ENCODE measurements around the gene SLC22A2. TPM values are rescaled to one million over a fixed set of nuclear protein-coding genes. Genes with fewer than 3 reads are reported as not detected.

The SLC22A2 gene
- total RNA-seq, 2 experiments from 2014 or later: not detected

DNA sequence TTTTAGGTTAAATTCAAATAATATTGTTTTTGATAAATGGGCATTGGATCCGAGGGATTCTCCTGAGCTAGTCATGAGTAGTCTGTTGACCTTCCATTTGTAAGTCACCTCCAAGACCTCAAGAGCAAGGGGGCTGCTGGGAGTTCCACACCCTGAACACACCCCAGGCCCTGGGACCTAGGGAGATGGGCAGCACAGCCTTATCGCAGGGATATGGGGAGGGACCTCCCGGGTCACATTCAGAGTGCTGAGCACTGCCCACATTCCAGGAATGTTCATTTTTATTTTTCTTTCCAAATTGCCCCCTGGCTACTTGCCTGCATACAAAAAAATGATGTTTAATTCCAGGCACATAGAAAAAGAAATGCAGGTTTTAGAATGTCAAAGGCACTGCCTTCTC, 55.5 kb downstream of the SLC22A2 start:
- Mint-ChIP-seq H3K36me3 (no peaks in the 10 kb centered on the region), H3K4me3 (no peak overlapping the region), H3K4me1 (no peaks in the 10 kb centered on the region), H3K27ac (no peak overlapping the region), H3K9me3 (ENCODE audit: low read depth) (no peaks in the 10 kb centered on the region), H3K27me3 (no peaks in the 10 kb centered on the region)
- no peak for DNase-seq
- no peak for ATAC-seq
- CTCF ChIA-PET: no interaction called here

DNA sequence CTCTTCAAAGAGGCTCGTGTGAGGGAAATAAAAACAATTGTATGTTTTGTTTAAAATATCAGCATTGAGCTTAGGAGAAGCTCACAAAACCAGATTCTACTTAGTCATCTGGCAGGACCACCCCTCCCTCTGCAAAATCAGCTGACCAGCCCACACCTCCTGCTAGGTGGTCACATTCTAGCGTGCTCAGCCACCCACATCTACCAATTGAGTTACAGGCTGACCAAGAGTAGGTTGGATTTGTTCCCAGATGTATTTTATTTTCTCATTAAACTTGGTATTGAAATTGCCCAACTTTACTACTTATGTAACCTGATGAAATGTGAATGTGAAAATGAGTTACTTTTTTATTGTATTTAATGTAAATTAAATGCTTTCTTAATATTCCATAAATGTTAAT, 56.2 kb downstream of the SLC22A2 start:
- Mint-ChIP-seq H3K36me3 (no peaks in the 10 kb centered on the region), H3K4me1 (no peaks in the 10 kb centered on the region), H3K27ac (no peak overlapping the region), H3K4me3 (no peak overlapping the region), H3K27me3 (no peaks in the 10 kb centered on the region), H3K9me3 (ENCODE audit: low read depth) (no peaks in the 10 kb centered on the region)
- CTCF ChIA-PET: no interaction called here
- ATAC-seq (no peak), DNase-seq (no peak)

DNA sequence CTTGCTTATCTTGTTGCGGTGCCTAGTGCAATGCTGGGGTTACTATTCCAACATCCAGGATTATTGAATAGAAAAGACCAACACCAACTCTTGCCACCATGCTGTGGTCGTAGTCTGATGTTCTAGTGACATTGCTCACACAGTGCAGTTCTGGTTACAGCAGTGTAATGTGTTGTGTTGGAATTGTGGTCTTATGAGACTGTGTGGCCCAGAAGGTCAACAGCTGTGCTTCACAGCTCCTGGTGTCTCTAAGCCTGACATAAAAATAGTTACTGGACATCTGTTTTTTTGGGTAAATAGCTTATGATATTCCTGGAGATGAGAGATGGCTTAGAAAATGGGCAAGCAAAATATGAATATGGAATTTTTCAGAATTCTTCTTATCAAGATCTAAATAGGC, 57.6 kb downstream of the SLC22A2 start:
- H3K27me3 Mint-ChIP-seq: peaks cover 2% of the 10 kb centered on the region
- ATAC-seq (no peak), DNase-seq (no peak)
- no peaks in the 10 kb centered on the region for H3K36me3 Mint-ChIP-seq
- CTCF ChIA-PET: no interaction called here
- H3K4me3 Mint-ChIP-seq: no peak overlapping the region
- no peaks in the 10 kb centered on the region for H3K4me1 Mint-ChIP-seq
- H3K27ac Mint-ChIP-seq: no peak overlapping the region
- H3K9me3 Mint-ChIP-seq (ENCODE audit: low read depth): no peaks in the 10 kb centered on the region

DNA sequence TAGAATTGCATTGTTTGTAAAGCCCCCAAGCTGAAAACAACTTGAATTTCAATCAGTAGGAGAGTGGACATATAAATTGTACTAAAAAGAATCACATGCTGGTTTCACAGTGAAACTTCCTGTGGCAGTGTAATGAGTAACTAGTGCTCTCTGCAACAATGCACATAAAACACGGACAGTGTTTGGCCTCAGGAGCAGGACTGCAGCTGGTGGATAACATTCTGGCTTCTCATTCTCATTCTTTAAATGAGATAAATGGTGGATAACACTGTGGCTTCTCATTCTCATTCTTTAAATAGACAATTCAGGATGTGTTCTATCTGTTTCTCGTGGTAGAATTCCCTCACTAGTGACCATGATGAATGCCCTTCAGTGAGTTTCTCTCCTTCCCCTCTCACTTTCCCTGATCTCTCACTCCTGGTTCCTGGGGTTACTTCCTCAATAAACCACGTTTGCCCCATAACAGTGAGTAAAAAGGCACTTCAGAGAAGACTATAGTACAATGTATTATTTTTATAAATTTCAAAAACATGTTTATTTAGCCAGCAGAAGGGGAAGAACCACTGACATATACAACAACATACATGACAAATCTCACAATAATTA, 59.9 kb downstream of the SLC22A2 start:
- no peaks in the 10 kb centered on the region for H3K36me3 Mint-ChIP-seq
- CTCF ChIA-PET: no interaction called here

DNA sequence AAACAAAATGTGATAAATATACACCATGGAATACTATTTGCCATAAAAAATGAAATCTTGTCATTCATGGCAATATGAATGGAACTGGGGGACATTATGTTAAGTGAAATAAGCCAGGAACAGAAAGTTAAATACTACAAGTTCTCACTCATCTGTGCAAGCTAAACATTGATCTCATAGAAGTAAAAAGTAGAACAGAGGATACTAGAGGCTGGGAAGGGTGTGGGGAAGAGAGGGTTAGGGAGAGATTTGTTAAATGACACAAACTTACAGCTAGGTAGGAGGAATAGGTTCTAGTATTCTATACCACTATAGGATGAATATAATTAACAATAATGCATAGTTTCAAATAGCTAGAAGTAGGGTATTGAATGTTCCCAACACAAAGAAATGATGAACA, 61.0 kb downstream of the SLC22A2 start:
- H3K27ac Mint-ChIP-seq: no peak overlapping the region
- ATAC-seq (no peak), DNase-seq (no peak)
- peaks cover 10% of the 10 kb centered on the region for H3K9me3 Mint-ChIP-seq (ENCODE audit: low read depth)
- H3K36me3 Mint-ChIP-seq: no peaks in the 10 kb centered on the region
- CTCF ChIA-PET: no interaction called here
- H3K27me3 Mint-ChIP-seq: peaks cover 2% of the 10 kb centered on the region
- no peaks in the 10 kb centered on the region for H3K4me1 Mint-ChIP-seq
- no peak overlapping the region for H3K4me3 Mint-ChIP-seq

More for the DNA sequence above, 59.9 kb downstream of the SLC22A2 start:
- Mint-ChIP-seq H3K27me3 (peaks cover 2% of the 10 kb centered on the region), H3K27ac (no peak overlapping the region), H3K4me1 (no peaks in the 10 kb centered on the region), H3K4me3 (no peak overlapping the region), H3K9me3 (ENCODE audit: low read depth) (peaks cover 2% of the 10 kb centered on the region)
- DNase-seq (no peak), ATAC-seq (no peak)

DNA sequence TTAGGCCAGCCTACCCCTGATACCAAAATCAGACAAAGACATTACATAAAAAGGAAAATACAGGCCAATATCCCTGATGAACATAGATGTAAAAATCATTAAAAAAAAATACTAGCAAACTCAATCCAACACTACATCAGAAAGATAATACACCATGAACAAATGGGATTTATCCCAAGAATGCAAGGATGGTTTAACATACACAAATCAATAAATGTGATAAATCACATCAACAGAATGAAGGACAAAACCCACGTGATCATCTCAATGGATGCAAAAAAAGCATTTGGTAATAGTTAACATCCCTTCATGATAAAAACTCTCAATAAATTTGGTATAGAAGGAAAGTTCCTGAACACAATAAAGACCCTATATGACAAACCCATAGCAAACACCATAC, 63.8 kb downstream of the SLC22A2 start:
- Mint-ChIP-seq H3K36me3 (no peaks in the 10 kb centered on the region), H3K4me1 (no peaks in the 10 kb centered on the region), H3K27me3 (peaks cover 2% of the 10 kb centered on the region), H3K4me3 (no peak overlapping the region), H3K27ac (no peak overlapping the region), H3K9me3 (ENCODE audit: low read depth) (peaks cover 19% of the 10 kb centered on the region)
- DNase-seq: no peak
- CTCF ChIA-PET: no interaction called here
- no peak for ATAC-seq

DNA sequence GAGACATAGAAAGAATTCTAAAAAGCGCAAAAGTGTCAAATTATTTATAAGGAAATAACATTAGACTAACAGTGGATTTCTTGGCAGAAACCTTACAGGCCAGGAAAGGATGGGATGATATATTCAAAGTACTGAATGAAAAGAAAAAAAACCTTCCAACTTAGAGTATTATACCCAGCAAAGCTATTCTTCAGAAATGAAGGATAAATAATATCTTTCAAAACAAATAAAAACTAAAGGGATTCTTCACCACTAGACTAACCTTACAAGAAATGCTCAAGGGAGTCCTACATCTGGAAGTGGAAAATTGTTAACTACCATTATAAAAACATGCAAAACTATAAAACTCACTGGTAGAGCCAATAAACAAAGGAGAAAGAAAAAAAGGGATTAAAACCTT, 65.8 kb downstream of the SLC22A2 start:
- ATAC-seq: no peak
- Mint-ChIP-seq H3K27me3 (peaks cover 2% of the 10 kb centered on the region), H3K36me3 (no peaks in the 10 kb centered on the region), H3K4me3 (no peak overlapping the region), H3K27ac (no peak overlapping the region), H3K9me3 (ENCODE audit: low read depth) (peaks cover 19% of the 10 kb centered on the region), H3K4me1 (no peaks in the 10 kb centered on the region)
- no peak for DNase-seq
- CTCF ChIA-PET: no interaction called here

DNA sequence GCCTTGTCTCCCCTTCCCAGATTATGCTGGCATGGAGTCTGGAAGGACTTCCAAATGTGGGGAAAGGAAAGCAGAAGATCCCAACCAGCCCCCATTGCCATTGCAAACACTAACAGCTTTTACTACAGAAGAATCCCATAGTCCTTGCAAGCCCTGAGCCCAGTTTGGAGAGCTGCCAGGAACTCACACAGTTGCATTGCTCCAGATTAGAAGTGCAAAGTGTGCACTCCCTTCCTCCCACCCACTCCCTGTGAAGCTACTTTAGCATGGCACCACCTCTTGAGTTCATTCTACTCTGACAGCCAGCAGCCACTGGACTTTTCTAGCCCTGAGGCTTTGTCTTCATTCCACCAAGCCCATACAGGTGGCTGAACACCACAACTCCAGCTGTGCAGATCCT, 67.6 kb downstream of the SLC22A2 start:
- ATAC-seq: no peak

DNA sequence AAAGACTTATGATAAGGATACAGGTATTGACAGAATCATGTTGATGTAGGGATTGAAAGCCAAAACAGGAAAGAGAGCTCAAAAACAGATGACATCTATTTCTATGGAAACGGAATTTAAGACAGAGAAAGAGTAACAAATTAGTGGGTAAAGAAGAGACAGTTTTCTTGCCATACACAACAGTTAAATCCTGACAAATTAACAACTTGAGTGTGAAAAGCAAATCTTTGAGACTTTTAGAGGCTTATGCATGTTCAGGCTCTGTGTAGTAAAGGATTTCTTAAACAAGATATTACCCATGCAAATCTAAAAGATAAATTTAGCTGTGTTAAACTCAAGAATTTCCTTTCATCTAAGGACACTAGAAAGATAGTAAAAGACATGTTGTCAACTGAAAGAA, 68.5 kb downstream of the SLC22A2 start:
- CTCF ChIA-PET: no interaction called here
- Mint-ChIP-seq H3K9me3 (ENCODE audit: low read depth) (peaks cover 19% of the 10 kb centered on the region), H3K27me3 (no peaks in the 10 kb centered on the region), H3K4me1 (no peaks in the 10 kb centered on the region), H3K36me3 (no peaks in the 10 kb centered on the region), H3K4me3 (no peak overlapping the region), H3K27ac (no peak overlapping the region)
- ATAC-seq (no peak), DNase-seq (no peak)

More for the DNA sequence above, 67.6 kb downstream of the SLC22A2 start:
- DNase-seq: no peak
- CTCF ChIA-PET: no interaction called here
- H3K9me3 Mint-ChIP-seq (ENCODE audit: low read depth): peaks cover 19% of the 10 kb centered on the region
- H3K4me3 Mint-ChIP-seq: no peak overlapping the region
- no peaks in the 10 kb centered on the region for H3K27me3 Mint-ChIP-seq
- H3K36me3 Mint-ChIP-seq: no peaks in the 10 kb centered on the region
- no peak overlapping the region for H3K27ac Mint-ChIP-seq
- H3K4me1 Mint-ChIP-seq: no peaks in the 10 kb centered on the region

DNA sequence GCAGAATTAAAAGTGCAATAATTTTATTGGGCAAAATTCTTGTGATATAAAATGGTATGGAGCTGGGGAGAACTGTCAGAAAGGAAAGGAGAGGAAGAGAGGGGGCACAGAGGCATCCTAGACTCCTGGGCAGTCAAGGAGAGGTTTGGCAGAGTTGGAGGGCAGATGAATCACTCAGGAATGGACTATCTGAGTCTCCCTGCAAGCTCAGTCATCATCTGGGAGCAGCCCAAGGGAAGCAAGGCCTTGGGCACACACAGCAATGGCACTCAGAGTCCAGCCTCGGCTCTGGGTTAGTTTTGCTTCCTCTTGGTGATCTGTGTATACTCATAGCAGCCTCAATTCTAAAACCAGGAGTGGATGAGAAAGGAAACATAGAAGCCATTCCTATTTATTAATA, 69.8 kb downstream of the SLC22A2 start:
- H3K36me3 Mint-ChIP-seq: no peaks in the 10 kb centered on the region
- no peaks in the 10 kb centered on the region for H3K4me1 Mint-ChIP-seq
- DNase-seq (no peak), ATAC-seq (no peak)
- H3K9me3 Mint-ChIP-seq (ENCODE audit: low read depth): peaks cover 17% of the 10 kb centered on the region
- CTCF ChIA-PET: no interaction called here
- H3K4me3 Mint-ChIP-seq: no peak overlapping the region
- no peak overlapping the region for H3K27ac Mint-ChIP-seq
- H3K27me3 Mint-ChIP-seq: peaks cover 4% of the 10 kb centered on the region

DNA sequence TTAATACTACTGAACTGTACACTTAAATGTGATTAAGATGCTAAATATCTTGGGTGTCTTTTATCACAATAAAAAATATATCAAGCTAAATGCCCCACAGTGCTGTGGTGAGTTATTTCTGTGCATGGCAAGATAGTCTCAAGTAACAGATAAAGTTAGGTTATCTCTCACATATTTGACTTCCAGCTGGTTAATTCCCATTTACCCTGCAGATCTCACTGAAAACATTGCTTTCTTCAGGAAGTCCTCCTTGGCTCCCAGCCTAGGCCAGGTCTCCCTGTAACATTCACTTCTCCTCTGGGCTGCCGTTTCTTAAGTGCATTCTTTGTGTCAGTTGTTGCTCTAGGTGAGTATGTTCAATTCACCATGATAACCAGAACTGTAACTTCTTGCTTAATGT, 77.9 kb downstream of the SLC22A2 start:
- CTCF ChIA-PET: no interaction called here
- no peaks in the 10 kb centered on the region for H3K36me3 Mint-ChIP-seq
- peaks cover 21% of the 10 kb centered on the region for H3K27me3 Mint-ChIP-seq
- no peak overlapping the region for H3K4me3 Mint-ChIP-seq
- DNase-seq: no peak
- ATAC-seq: no peak
- no peak overlapping the region for H3K27ac Mint-ChIP-seq
- no peaks in the 10 kb centered on the region for H3K9me3 Mint-ChIP-seq (ENCODE audit: low read depth)
- H3K4me1 Mint-ChIP-seq: no peaks in the 10 kb centered on the region

DNA sequence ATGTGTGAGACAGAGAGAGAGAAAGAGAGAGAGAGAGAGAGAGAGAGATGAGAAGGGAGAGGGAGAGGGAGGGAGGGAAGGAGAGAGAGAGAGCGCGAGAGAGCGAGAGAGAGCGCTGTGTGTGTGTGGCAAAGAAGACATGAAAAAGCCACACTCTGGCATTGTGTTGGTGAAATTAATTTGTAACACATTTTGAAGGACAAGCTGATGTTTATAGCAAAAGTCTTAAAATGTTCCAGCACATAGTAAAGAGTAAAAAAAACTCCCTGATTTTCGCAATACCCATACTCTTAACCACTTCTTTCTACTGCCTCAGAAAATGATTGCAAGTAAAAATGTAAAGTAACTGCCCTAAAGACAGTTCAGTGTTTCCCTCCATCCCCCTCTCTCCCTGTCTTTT, 80.3 kb downstream of the SLC22A2 start:
- H3K27ac Mint-ChIP-seq: no peak overlapping the region
- ATAC-seq (no peak), DNase-seq (no peak)
- H3K27me3 Mint-ChIP-seq: peaks cover 19% of the 10 kb centered on the region
- no peaks in the 10 kb centered on the region for H3K9me3 Mint-ChIP-seq (ENCODE audit: low read depth)
- CTCF ChIA-PET: no interaction called here
- H3K4me1 Mint-ChIP-seq: no peaks in the 10 kb centered on the region
- no peak overlapping the region for H3K4me3 Mint-ChIP-seq
- H3K36me3 Mint-ChIP-seq: no peaks in the 10 kb centered on the region

DNA sequence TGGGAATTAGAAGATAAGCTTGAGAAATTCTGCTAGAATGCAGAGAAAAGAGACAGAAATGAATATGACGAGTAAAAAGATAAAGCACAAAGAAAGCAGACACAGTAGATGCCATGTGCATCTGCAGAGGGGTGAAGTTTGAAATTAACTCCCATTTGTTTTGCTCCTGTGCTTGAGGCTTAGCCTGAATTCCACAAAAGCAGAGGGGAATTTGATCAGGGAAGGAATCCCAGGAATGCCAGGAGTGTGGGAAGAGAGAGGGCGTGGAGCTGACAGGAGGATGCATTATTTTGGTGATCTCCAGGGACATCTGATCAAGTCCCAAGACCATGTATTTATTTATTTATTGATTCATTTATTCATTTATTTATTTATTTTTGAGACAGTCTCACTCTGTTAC, 81.4 kb downstream of the SLC22A2 start:
- Mint-ChIP-seq H3K36me3 (no peaks in the 10 kb centered on the region), H3K27ac (no peak overlapping the region), H3K27me3 (peaks cover 16% of the 10 kb centered on the region), H3K9me3 (ENCODE audit: low read depth) (no peaks in the 10 kb centered on the region), H3K4me3 (no peak overlapping the region), H3K4me1 (no peaks in the 10 kb centered on the region)
- no peak for ATAC-seq
- CTCF ChIA-PET: no interaction called here
- DNase-seq: no peak

DNA sequence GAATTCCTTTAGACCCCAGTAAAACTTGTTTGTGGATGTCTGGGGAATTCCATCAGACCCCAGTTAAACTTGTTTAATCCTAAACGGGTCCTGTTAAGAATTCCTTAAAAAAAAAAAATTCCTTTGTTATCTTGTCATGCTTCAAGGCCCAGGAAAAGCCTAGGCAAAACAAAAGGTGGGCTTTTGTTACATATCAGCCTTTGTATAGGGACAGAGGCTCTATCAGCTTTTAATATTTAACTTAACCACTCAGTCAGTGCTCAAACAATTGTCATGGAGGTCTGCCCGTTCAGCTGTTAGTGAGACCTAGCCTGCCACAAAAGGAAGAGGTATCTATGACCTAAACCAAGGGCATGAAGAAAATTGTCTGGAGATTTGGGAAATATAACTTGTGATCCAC, 83.9 kb downstream of the SLC22A2 start:
- CTCF ChIA-PET: no interaction called here
- H3K4me1 Mint-ChIP-seq: no peaks in the 10 kb centered on the region
- peaks cover 23% of the 10 kb centered on the region for H3K27me3 Mint-ChIP-seq
- no peak overlapping the region for H3K4me3 Mint-ChIP-seq
- ATAC-seq: no peak
- no peaks in the 10 kb centered on the region for H3K36me3 Mint-ChIP-seq
- no peak overlapping the region for H3K27ac Mint-ChIP-seq
- DNase-seq: no peak
- no peaks in the 10 kb centered on the region for H3K9me3 Mint-ChIP-seq (ENCODE audit: low read depth)

All from activated CD8-positive, alpha-beta memory T cell treated with anti-CD3 and anti-CD28 coated beads, Interleukin-2, amount 10 ng/mL, durations not matched to agents 7 days and 5 days (primary cell).